Sigmoid colon (tissue), 7 donors: Measurements from ENCODE around the gene HERPUD1. TPM values are rescaled to one million over a fixed set of nuclear protein-coding genes. Genes with fewer than 3 reads are reported as not detected.
A peak's percentile ranks its signal among the peaks of the same experiment; 100 is the strongest.

Experiments used
- DNase-seq: peaks from one replicate; pipeline ENCODE4 v3.0.0-alpha.2; 2019
- H3K27ac ChIP-seq, 4 donors: fragments of 200-600 bp; sonication (generic); one replicate each; pipeline ENCODE4 v1.5.1; 2016 to 2019; ENCODE audit warnings: mild to moderate bottlenecking in 1 of 4
- H3K27me3 ChIP-seq, 3 donors: fragments of 200-600 bp; sonication (generic); one replicate each; pipeline ENCODE4 v1.5.1; 2019; ENCODE audit warnings: mild to moderate bottlenecking in 1 of 3
- H3K36me3 ChIP-seq, 4 donors: fragments of 200-600 bp; sonication (generic); one replicate each; pipeline ENCODE4 v1.5.1; 2016 to 2019
- H3K4me1 ChIP-seq, 4 donors: fragments of 200-600 bp; sonication (generic); one replicate each; pipeline ENCODE4 v1.5.1; 2017 to 2019
- H3K4me3 ChIP-seq, 4 donors: fragments of 200-600 bp; sonication (generic); one replicate each; pipeline ENCODE4 v1.5.1; 2017 to 2019; ENCODE audit warnings: mild to moderate bottlenecking in 2 of 4, moderate library complexity in 1 of 4
- H3K9me3 ChIP-seq, 4 donors: fragments of 200-600 bp in 3 of 4; sonication (generic) in 3 of 4; one replicate each; pipeline versions ENCODE4 v1.5.1 to v1.6.1; 2013 to 2019
- EP300 ChIP-seq, 4 donors: sonication (generic); formaldehyde crosslinking; IDR thresholded peaks; one replicate each; pipeline ENCODE4 v1.6.1; 2017; ENCODE audit warnings: antibody characterized with exemption in 4 of 4
- POLR2A ChIP-seq, 2 donors: fragments of 450-650 bp; IDR thresholded peaks; one replicate each; pipeline ENCODE4 v1.6.1; 2016; ENCODE audit warnings: antibody characterized with exemption in 2 of 2, mild to moderate bottlenecking in 2 of 2, moderate library complexity in 2 of 2
- POLR2AphosphoS5 ChIP-seq, 4 donors: sonication (generic); formaldehyde crosslinking; IDR thresholded peaks; one replicate each; pipeline ENCODE4 v1.6.1; 2017; ENCODE audit warnings: antibody characterized with exemption in 4 of 4
- WGBS, 2 donors: extraction: QIAGEN DNeasy Blood & Tissue Kit; methylation state at CpG; one replicate each; pipeline ENCODE4 v1.1.7; 2013; 5-methylcytosine and 5-hydroxymethylcytosine counted together
- intact Hi-C: fragments of 100-400 bp; cut with DNase I; formaldehyde crosslinking; loops from one replicate; pipeline ENCODE4 v1.15.1; 2023
- polyA plus RNA-seq, 3 donors: library from polyadenylated mRNA; stranded (reverse); fragments of 200-250 nt; gene quantifications; one replicate each; pipeline ENCODE4 v1.2.3, GENCODE V29; 2013
- total RNA-seq, 4 donors: library from RNA; depleted of rRNA; stranded (reverse); fragments of >200 nt; gene quantifications; one replicate each; pipeline ENCODE4 v1.1.0, GENCODE V29; 2016
- TF ChIP-seq, protein P1 (sequence below), 4 experiments: fragments of 450-650 bp in 3 of 4; fragments of 200-600 bp in 1 of 4; IDR thresholded peaks; one replicate each; pipeline ENCODE4 v1.5.1; 2016 to 2019; ENCODE audit warnings: antibody characterized with exemption in 4 of 4, mild to moderate bottlenecking in 3 of 4, moderate library complexity in 2 of 4
- donor health status: healthy with polysubstance abuse.
- donor health status: Bipolar disorder and iron deficiency.
- donor health status: healthy.

HERPUD1 gene
- total and polyA plus RNA-seq, 7 donors, result 54.1 to 119 (median 64.8) TPM

GRCh38 chr16:56936491-56936890 is 4.5 kb downstream of the HERPUD1 start:
- DNase-seq, result no peak
- Histone ChIP-seq H3K4me3 (no peak overlapping the region), H3K27ac (no peak overlapping the region), H3K9me3 (no peaks in the 10 kb centered on the region), H3K27me3 (no peaks in the 10 kb centered on the region), H3K4me1 (peaks cover 0 to 42% (median 34%) of the 10 kb centered on the region in 4 donors), H3K36me3 (peaks cover 47 to 67% (median 54%) of the 10 kb centered on the region in 4 donors)
- intact Hi-C loops, result loop anchor here (10.0 kb wide), 2 partner anchors 332 to 1188 kb away; partner anchors contain the start of genes CFAP20 and MT2A
- WGBS, 2 donors, result 78 to 81% methylated on average over 5 of the region's 5 CpGs
- TF ChIP-seq EP300 (IDR thresholded peaks at IDR 0.05), result no peak
- no peak for TF ChIP-seq POLR2AphosphoS5 (IDR thresholded peaks at IDR 0.05)
- TF ChIP-seq, protein P1, sequence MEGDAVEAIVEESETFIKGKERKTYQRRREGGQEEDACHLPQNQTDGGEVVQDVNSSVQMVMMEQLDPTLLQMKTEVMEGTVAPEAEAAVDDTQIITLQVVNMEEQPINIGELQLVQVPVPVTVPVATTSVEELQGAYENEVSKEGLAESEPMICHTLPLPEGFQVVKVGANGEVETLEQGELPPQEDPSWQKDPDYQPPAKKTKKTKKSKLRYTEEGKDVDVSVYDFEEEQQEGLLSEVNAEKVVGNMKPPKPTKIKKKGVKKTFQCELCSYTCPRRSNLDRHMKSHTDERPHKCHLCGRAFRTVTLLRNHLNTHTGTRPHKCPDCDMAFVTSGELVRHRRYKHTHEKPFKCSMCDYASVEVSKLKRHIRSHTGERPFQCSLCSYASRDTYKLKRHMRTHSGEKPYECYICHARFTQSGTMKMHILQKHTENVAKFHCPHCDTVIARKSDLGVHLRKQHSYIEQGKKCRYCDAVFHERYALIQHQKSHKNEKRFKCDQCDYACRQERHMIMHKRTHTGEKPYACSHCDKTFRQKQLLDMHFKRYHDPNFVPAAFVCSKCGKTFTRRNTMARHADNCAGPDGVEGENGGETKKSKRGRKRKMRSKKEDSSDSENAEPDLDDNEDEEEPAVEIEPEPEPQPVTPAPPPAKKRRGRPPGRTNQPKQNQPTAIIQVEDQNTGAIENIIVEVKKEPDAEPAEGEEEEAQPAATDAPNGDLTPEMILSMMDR (IDR thresholded peaks at IDR 0.05), result no peak
- no peak for TF ChIP-seq POLR2A (IDR thresholded peaks at IDR 0.05)

GRCh38 chr16:56936950-56937349 is 5.0 kb downstream of the HERPUD1 start:
- peaks cover 52 to 71% (median 59%) of the 10 kb centered on the region in 4 donors for H3K36me3 ChIP-seq

GRCh38 chr16:56938664-56939513 is 6.9 kb downstream of the HERPUD1 start:
- Histone ChIP-seq H3K9me3 (no peaks in the 10 kb centered on the region), H3K27ac (no peak overlapping the region), H3K36me3 (peaks cover 71 to 91% (median 78%) of the 10 kb centered on the region in 4 donors), H3K27me3 (no peaks in the 10 kb centered on the region), H3K4me1 (peaks cover 0 to 33% (median 26%) of the 10 kb centered on the region in 4 donors), H3K4me3 (no peak overlapping the region)
- intact Hi-C loops, result loop anchor here (10.0 kb wide), 2 partner anchors 334 to 1186 kb away; partner anchors contain the start of genes CFAP20 and MT2A
- WGBS, 2 donors, result 59 to 71% methylated on average over 8 of the region's 8 CpGs
- TF ChIP-seq EP300 (IDR thresholded peaks at IDR 0.05) (no peak), POLR2A (IDR thresholded peaks at IDR 0.05) (no peak), POLR2AphosphoS5 (IDR thresholded peaks at IDR 0.05) (no peak)
- TF ChIP-seq, protein P1 (IDR thresholded peaks at IDR 0.05), result no peak
- DNase-seq, result peak; percentile 34

More at GRCh38 chr16:56936950-56937349, 5.0 kb downstream of the HERPUD1 start:
- no peak overlapping the region for H3K4me3 ChIP-seq
- TF ChIP-seq POLR2AphosphoS5 (IDR thresholded peaks at IDR 0.05) (no peak), POLR2A (IDR thresholded peaks at IDR 0.05) (no peak)
- TF ChIP-seq, protein P1 (IDR thresholded peaks at IDR 0.05), result no peak
- H3K27me3 ChIP-seq, result no peaks in the 10 kb centered on the region
- H3K4me1 ChIP-seq, result peaks cover 0 to 40% (median 33%) of the 10 kb centered on the region in 4 donors
- DNase-seq, result no peak
- H3K27ac ChIP-seq, result no peak overlapping the region
- no peaks in the 10 kb centered on the region for H3K9me3 ChIP-seq
- WGBS, 2 donors, result 88 to 92% methylated on average over 5 of the region's 5 CpGs
- intact Hi-C loops, result loop anchor here (10.0 kb wide), 2 partner anchors 332 to 1188 kb away; partner anchors contain the start of genes CFAP20 and MT2A

GRCh38 chr16:56939801-56940200 is 7.9 kb downstream of the HERPUD1 start:
- Histone ChIP-seq H3K27ac (no peak overlapping the region), H3K36me3 (peaks cover 80 to 100% (median 86%) of the 10 kb centered on the region in 4 donors), H3K4me3 (no peak overlapping the region), H3K27me3 (no peaks in the 10 kb centered on the region), H3K4me1 (peaks cover 0 to 24% (median 17%) of the 10 kb centered on the region in 4 donors), H3K9me3 (no peaks in the 10 kb centered on the region)
- TF ChIP-seq EP300 (IDR thresholded peaks at IDR 0.05), result no peak
- TF ChIP-seq POLR2AphosphoS5 (IDR thresholded peaks at IDR 0.05), result no peak
- TF ChIP-seq POLR2A (IDR thresholded peaks at IDR 0.05), result no peak
- TF ChIP-seq, protein P1 (IDR thresholded peaks at IDR 0.05), result no peak
- peak; percentile 26 for DNase-seq
- WGBS, 2 donors, result 68 to 73% methylated on average over 4 of the region's 4 CpGs
- intact Hi-C loops, result loop anchor here (10.0 kb wide), 2 partner anchors 335 to 1185 kb away; partner anchors contain the start of genes CFAP20 and MT2A
